K562 (cell line): ENCODE data around the gene SYK. TPM values are rescaled to one million over a fixed set of nuclear protein-coding genes. Genes with fewer than 3 reads are reported as not detected.

ENCODE experiments used
- ATAC-seq: fragments of 200-7000 bp; cut with Tn5 transposase; 3 replicates; pipeline ENCODE4 v1.9.1; 2020; ENCODE audit warnings: moderate library complexity
- BruUV-seq: library from RNA; stranded (reverse); fragments of 400-500 nt; replicated peaks from 2 replicates; lab custom pipeline; 2021; lab: Mats Ljungman, UMichigan
- CTCF ChIA-PET: fragments of 300-600 bp; formaldehyde crosslinking; extraction: SDS; loops from one replicate; lab custom pipeline; 2021; ENCODE audit warnings: low intra/inter-chr PET ratio; lab: Yijun Ruan, JAX
- POLR2A ChIA-PET: fragments of 300-600, 350-650 bp; sonication (Branson Sonifier 250); formaldehyde crosslinking; extraction: SDS; loops from one replicate; lab custom pipeline; 2021; ENCODE audit warnings: antibody characterized with exemption, inconsistent platforms; lab: Yijun Ruan, JAX
- DNase-seq, 4 experiments: peaks; one replicate each; pipeline versions ENCODE4 v3.0.0 to v3.0.0-alpha.2; 2011 to 2018; ENCODE audit warnings: low spot score in 3 of 4, mixed read lengths in 3 of 4; ENCODE audit errors: extremely low read depth in 1 of 4
- FAIRE-seq: peaks from 2 replicates; lab custom pipeline; 2011; peaks lifted over from hg19 to GRCh38; lab: Jason Lieb, UNC
- H2AFZ ChIP-seq: 2 replicates; pipeline ENCODE4 v1.6.0; 2011; ENCODE audit warnings: low read depth, low read length, control low read depth, inconsistent platforms
- H3K27ac ChIP-seq: fragments of 200-600 bp; 3 replicates; pipeline ENCODE4 v1.8.0; 2011; ENCODE audit warnings: low read depth, mild to moderate bottlenecking, control low read depth, inconsistent platforms, low read length, moderate library complexity, mixed read lengths; ENCODE audit errors: extremely low read depth
- H3K27me3 ChIP-seq, 2 experiments: fragments of 300-600 bp in 1 of 2; 2 replicates in 1 of 2; 3 replicates in 1 of 2; pipeline versions ENCODE4 v1.6.0 to v1.8.0; 2011; ENCODE audit warnings: inconsistent platforms in 2 of 2, low read length in 2 of 2, mild to moderate bottlenecking in 1 of 2, mixed read lengths in 1 of 2, moderate library complexity in 1 of 2; ENCODE audit not compliant: control insufficient read depth in 2 of 2, insufficient read depth in 2 of 2
- H3K36me3 ChIP-seq: fragments of 300-600 bp; 3 replicates; pipeline ENCODE4 v1.8.0; 2011; ENCODE audit warnings: mild to moderate bottlenecking, low read length, inconsistent platforms; ENCODE audit not compliant: control insufficient read depth, insufficient read depth
- H3K4me1 ChIP-seq, 2 experiments: fragments of 200-600 bp in 1 of 2; replicated peaks in 1 of 2; 2 replicates in 1 of 2; 3 replicates in 1 of 2; pipeline versions ENCODE4 v1.5.1 to v1.8.0; 2011; ENCODE audit warnings: inconsistent platforms in 2 of 2, low read length in 2 of 2, mild to moderate bottlenecking in 1 of 2, mixed read lengths in 1 of 2, moderate library complexity in 1 of 2; ENCODE audit not compliant: control insufficient read depth in 2 of 2, insufficient read depth in 2 of 2
- H3K4me2 ChIP-seq: 2 replicates; pipeline ENCODE4 v1.6.1; 2011; ENCODE audit warnings: low read length, control low read depth, inconsistent platforms, mixed read lengths; ENCODE audit not compliant: insufficient read depth
- H3K4me3 ChIP-seq: fragments of 200-600 bp; sonication (generic), shearing (Covaris generic); 2 replicates; pipeline ENCODE4 v1.5.1; 2016; ENCODE audit warnings: control low read depth, inconsistent platforms
- H3K79me2 ChIP-seq: fragments of 200-600 bp; 3 replicates; pipeline ENCODE4 v1.8.0; 2011; ENCODE audit warnings: low read length, inconsistent platforms; ENCODE audit not compliant: control insufficient read depth, insufficient read depth
- H3K9ac ChIP-seq, 2 experiments: 2 replicates each; pipeline versions ENCODE4 v1.6.0 to v1.6.1; 2011; ENCODE audit warnings: low read depth in 2 of 2, low read length in 2 of 2, control low read depth in 1 of 2, inconsistent platforms in 1 of 2, mild to moderate bottlenecking in 1 of 2, mixed read lengths in 1 of 2; ENCODE audit not compliant: insufficient read depth in 1 of 2
- H3K9me1 ChIP-seq: one replicate; pipeline ENCODE4 v1.6.0; 2011; ENCODE audit warnings: inconsistent platforms, mild to moderate bottlenecking, low read length, moderate library complexity; ENCODE audit not compliant: control insufficient read depth, insufficient read depth
- H3K9me3 ChIP-seq: replicated peaks from 2 replicates; pipeline ENCODE4 v1.5.1; 2011; ENCODE audit warnings: low read depth, low read length, inconsistent platforms; ENCODE audit not compliant: control insufficient read depth, insufficient read depth
- H4K20me1 ChIP-seq: replicated peaks from 2 replicates; pipeline ENCODE4 v1.6.1; 2011; ENCODE audit warnings: low read length, inconsistent platforms, mixed read lengths; ENCODE audit not compliant: control insufficient read depth, insufficient read depth
- HOXB6 ChIP-seq: fragments of 250-450 bp; sonication (Bioruptor Pico); IDR thresholded peaks from 2 replicates; pipeline ENCODE4 v1.5.1; 2022; ENCODE audit warnings: mild to moderate bottlenecking, borderline replicate concordance
- UBTF ChIP-seq, 2 experiments: IDR thresholded peaks; 2 replicates each; pipeline ENCODE4 v1.6.1; 2012; ENCODE audit warnings: improper control_type of control experiment in 2 of 2, low read depth in 2 of 2, low read length in 2 of 2, borderline replicate concordance in 1 of 2
- ZFP36 ChIP-seq: fragments of 150-350 bp; IDR thresholded peaks from 2 replicates; pipeline ENCODE4 v1.6.1; 2018; ENCODE audit warnings: low read length, low read depth; ENCODE audit not compliant: partially characterized antibody
- WGBS: fragments of 100-300 bp; shearing (Covaris generic); methylation state at CpG from one replicate; pipeline ENCODE4 v1.1.6; 2016; ENCODE audit warnings: low coverage, mixed read lengths; ENCODE audit not compliant: insufficient coverage; ENCODE audit errors: missing lambda C conversion rate; 5-methylcytosine and 5-hydroxymethylcytosine counted together
- in situ Hi-C: fragments of 300-500 bp; cut with MboI; formaldehyde crosslinking; loops from 4 replicates; pipeline ENCODE4 v1.15.0; 2018; ENCODE audit warnings: inconsistent platforms, mixed read lengths
- intact Hi-C: fragments of 100-400 bp; cut with micrococcal nuclease; formaldehyde crosslinking; loops from 2 replicates; pipeline ENCODE4 v1.14.2; 2022
- polyA plus RNA-seq, 8 experiments: library from polyadenylated mRNA; depleted of rRNA in 4 of 8; stranded (reverse) in 5 of 8; unstranded in 3 of 8; fragments of >200 nt; fragmentation: Nextera tagmentation in 2 of 8; fragmentation: Illumina TruSeq in 1 of 8; extraction: Ambion mirVana in 2 of 8; extraction: Trizol in 1 of 8; gene quantifications; 2 replicates each; pipeline versions ENCODE4 v1.2.1 to v1.2.3, GENCODE V29; 2011 to 2014; ENCODE audit warnings: inconsistent platforms in 1 of 8, missing spikeins in 1 of 8
- total RNA-seq, 7 experiments: library from RNA; depleted of rRNA in 6 of 7; stranded (reverse); fragments of >200 nt in 6 of 7; fragmentation: Illumina TruSeq in 2 of 7; extraction: Trizol in 2 of 7; gene quantifications; 2 replicates each; pipeline versions ENCODE4 v1.2.1 to v1.2.3, GENCODE V29; 2011 to 2021; ENCODE audit warnings: low replicate concordance in 1 of 7

The SYK gene
- total and polyA plus RNA-seq, 9 of the 15 experiments (the other 6 are each of a cell fraction or from before 2014, with no cell fraction given): 3.9 to 32.7 (median 16.7) TPM

DNA sequence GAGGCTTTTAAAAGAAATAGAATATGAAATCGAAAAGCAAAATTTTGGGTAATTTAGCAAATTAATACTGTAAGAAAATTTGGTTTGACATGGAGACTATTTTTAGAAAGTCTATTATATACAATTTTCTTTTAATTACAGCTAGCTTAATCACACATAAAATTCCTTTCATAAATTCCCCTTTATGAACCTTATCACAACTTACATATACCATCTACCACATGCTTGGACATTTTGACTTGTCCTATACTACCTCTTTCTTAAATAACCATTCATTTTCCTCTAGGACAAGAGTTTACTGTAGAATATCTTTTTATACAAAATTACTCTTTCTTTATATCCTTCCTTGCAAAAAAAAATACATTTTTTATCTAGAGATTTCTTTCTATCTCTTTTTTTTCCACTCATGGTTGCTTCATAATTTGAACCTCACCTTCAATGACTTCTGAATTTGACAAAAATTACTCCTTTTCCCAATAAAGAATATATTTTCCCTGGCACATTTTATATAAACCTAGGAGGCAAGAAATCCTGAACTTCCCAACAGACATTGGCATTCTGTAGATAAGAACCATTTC is 34.0 kb upstream of the SYK start:
- no peak for DNase-seq
- no peak for ATAC-seq
- 0% methylated on average over 1 of the region's 1 CpG for WGBS
- ChIA-PET POLR2A (no interaction called here), CTCF (no interaction called here)
- no peak for FAIRE-seq
- Histone ChIP-seq H3K36me3 (no peaks in the 10 kb centered on the region), H3K9ac (no peak overlapping the region), H3K4me1 (no peaks in the 10 kb centered on the region), H4K20me1 (no peaks in the 10 kb centered on the region), H3K27ac (no peak overlapping the region), H3K27me3 (no peaks in the 10 kb centered on the region), H3K4me3 (no peak overlapping the region), H3K79me2 (no peaks in the 10 kb centered on the region), H3K4me2 (no peak overlapping the region), H3K9me3 (no peaks in the 10 kb centered on the region), H2AFZ (no peak overlapping the region), H3K9me1 (no peaks in the 10 kb centered on the region)
- BruUV-seq: no TSS peak
- TF ChIP-seq UBTF (IDR thresholded peaks at IDR 0.05; ENCODE audit: borderline replicate concordance in 1 of 2, low read depth in 2 of 2, low read length in 2 of 2) (no peak), HOXB6 (no peak), ZFP36 (peak; percentile 32)
- in situ Hi-C loops: loop anchor here (10.0 to 25.0 kb wide), 2 partner anchors 630 to 1287 kb away; no protein-coding TSS in a partner anchor
- intact Hi-C loops: no loop called here
